Smooth muscle cell (in vitro differentiated cells): Measurements from ENCODE around the gene ASTL. TPM values are rescaled to one million over a fixed set of nuclear protein-coding genes. Genes with fewer than 3 reads are reported as not detected.

ENCODE experiments used
- DNase-seq: peaks from one replicate; lab custom pipeline; 2025; ENCODE audit not compliant: unreplicated experiment; lab: John Stamatoyannopoulos, UW
- H2AFZ ChIP-seq: fragments of 200-600 bp; sonication (generic); 2 replicates; pipeline ENCODE4 v1.6.0; 2016; ENCODE audit warnings: antibody characterized with exemption, low read depth, mild to moderate bottlenecking
- H3F3A ChIP-seq: fragments of 200-600 bp; sonication (generic); 2 replicates; pipeline ENCODE4 v1.6.0; 2017; ENCODE audit warnings: antibody characterized with exemption, low read depth
- H3K27ac ChIP-seq: fragments of 200-600 bp; sonication (generic); 2 replicates; pipeline ENCODE4 v1.5.1; 2016; ENCODE audit warnings: low read depth, mild to moderate bottlenecking
- H3K27me3 ChIP-seq: fragments of 200-600 bp; sonication (generic); 2 replicates; pipeline ENCODE4 v1.6.1; 2016; ENCODE audit warnings: low read depth, mild to moderate bottlenecking
- H3K36me3 ChIP-seq: fragments of 200-600 bp; sonication (generic); 2 replicates; pipeline ENCODE4 v1.5.1; 2016; ENCODE audit warnings: low read depth
- H3K4me1 ChIP-seq: fragments of 200-600 bp; sonication (generic); 2 replicates; pipeline ENCODE4 v1.5.1; 2016; ENCODE audit warnings: low read depth
- H3K4me2 ChIP-seq: fragments of 200-600 bp; sonication (generic); 2 replicates; pipeline ENCODE4 v1.6.0; 2016; ENCODE audit warnings: mild to moderate bottlenecking
- H3K4me3 ChIP-seq: fragments of 200-600 bp; sonication (generic); 2 replicates; pipeline ENCODE4 v1.5.1; 2016; ENCODE audit warnings: mild to moderate bottlenecking
- H3K79me2 ChIP-seq: fragments of 200-600 bp; sonication (generic); 2 replicates; pipeline ENCODE4 v1.6.0; 2016; ENCODE audit warnings: low read depth, mild to moderate bottlenecking
- H3K9ac ChIP-seq: fragments of 200-600 bp; sonication (generic); 2 replicates; pipeline ENCODE4 v1.6.0; 2016; ENCODE audit warnings: low read depth
- H3K9me3 ChIP-seq: fragments of 200-600 bp; sonication (generic); replicated peaks from 2 replicates; pipeline ENCODE4 v1.5.1; 2016; ENCODE audit warnings: low read depth
- H4K20me1 ChIP-seq: fragments of 200-600 bp; sonication (generic); 2 replicates; pipeline ENCODE4 v1.6.0; 2016; ENCODE audit warnings: low read depth
- WGBS: methylation state at CpG from one replicate; pipeline ENCODE4 v1.1.7; 2016; ENCODE audit warnings: low lambda C conversion rate; 5-methylcytosine and 5-hydroxymethylcytosine counted together
- polyA plus RNA-seq: library from polyadenylated mRNA; unstranded; fragments of >200 nt; fragmentation: Nextera tagmentation; extraction: Ambion mirVana; gene quantifications from 2 replicates; pipeline ENCODE4 v1.2.1, GENCODE V29; 2016
- total RNA-seq: library from RNA; depleted of rRNA; stranded (reverse); fragments of >200 nt; gene quantifications from 2 replicates; pipeline ENCODE4 v1.2.3, GENCODE V29; 2014
- TF ChIP-seq, protein P1 (sequence below): fragments of 200-600 bp; sonication (generic); IDR thresholded peaks from 2 replicates; pipeline ENCODE4 v1.5.1; 2017; ENCODE audit warnings: borderline replicate concordance, mild to moderate bottlenecking, antibody characterized with exemption; ENCODE audit not compliant: insufficient read depth, poor library complexity, severe bottlenecking

ASTL gene
- total and polyA plus RNA-seq, 2 experiments from 2014 or later = 0.40 TPM; not detected in 1

GRCh38 chr2:96131152-96131812, 7.0 kb downstream of the ASTL start:
- Histone ChIP-seq H2AFZ (no peak overlapping the region), H3K4me3 (no peak overlapping the region), H3K36me3 (no peaks in the 10 kb centered on the region), H3K79me2 (no peaks in the 10 kb centered on the region), H3K4me1 (no peaks in the 10 kb centered on the region), H3K27me3 (peaks cover 11% of the 10 kb centered on the region), H3F3A (no peaks in the 10 kb centered on the region), H4K20me1 (no peaks in the 10 kb centered on the region), H3K9me3 (no peaks in the 10 kb centered on the region), H3K4me2 (no peak overlapping the region), H3K27ac (no peak overlapping the region), H3K9ac (no peak overlapping the region)
- no peak for DNase-seq
- TF ChIP-seq, protein P1, sequence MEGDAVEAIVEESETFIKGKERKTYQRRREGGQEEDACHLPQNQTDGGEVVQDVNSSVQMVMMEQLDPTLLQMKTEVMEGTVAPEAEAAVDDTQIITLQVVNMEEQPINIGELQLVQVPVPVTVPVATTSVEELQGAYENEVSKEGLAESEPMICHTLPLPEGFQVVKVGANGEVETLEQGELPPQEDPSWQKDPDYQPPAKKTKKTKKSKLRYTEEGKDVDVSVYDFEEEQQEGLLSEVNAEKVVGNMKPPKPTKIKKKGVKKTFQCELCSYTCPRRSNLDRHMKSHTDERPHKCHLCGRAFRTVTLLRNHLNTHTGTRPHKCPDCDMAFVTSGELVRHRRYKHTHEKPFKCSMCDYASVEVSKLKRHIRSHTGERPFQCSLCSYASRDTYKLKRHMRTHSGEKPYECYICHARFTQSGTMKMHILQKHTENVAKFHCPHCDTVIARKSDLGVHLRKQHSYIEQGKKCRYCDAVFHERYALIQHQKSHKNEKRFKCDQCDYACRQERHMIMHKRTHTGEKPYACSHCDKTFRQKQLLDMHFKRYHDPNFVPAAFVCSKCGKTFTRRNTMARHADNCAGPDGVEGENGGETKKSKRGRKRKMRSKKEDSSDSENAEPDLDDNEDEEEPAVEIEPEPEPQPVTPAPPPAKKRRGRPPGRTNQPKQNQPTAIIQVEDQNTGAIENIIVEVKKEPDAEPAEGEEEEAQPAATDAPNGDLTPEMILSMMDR = no peak
- 78% methylated on average over 7 of the region's 10 CpGs for WGBS

- H3K4me3 ChIP-seq = no peak overlapping the region
- TF ChIP-seq, protein P1 = no peak
- no peak overlapping the region for H3K27ac ChIP-seq
- no peaks in the 10 kb centered on the region for H3K36me3 ChIP-seq
- no peak overlapping the region for H2AFZ ChIP-seq
- no peak overlapping the region for H3K4me2 ChIP-seq
- H3K9me3 ChIP-seq = no peaks in the 10 kb centered on the region
- DNase-seq = no peak
- H4K20me1 ChIP-seq = no peaks in the 10 kb centered on the region
- peaks cover 6% of the 10 kb centered on the region for H3K27me3 ChIP-seq
- H3K9ac ChIP-seq = no peak overlapping the region
- H3K4me1 ChIP-seq = no peaks in the 10 kb centered on the region
- no peaks in the 10 kb centered on the region for H3K79me2 ChIP-seq
- no peaks in the 10 kb centered on the region for H3F3A ChIP-seq
- WGBS = 95% methylated on average over 4 of the region's 4 CpGs
These were observed 7.8 kb downstream of the ASTL start for GRCh38 chr2:96130483-96130882.

DNA sequence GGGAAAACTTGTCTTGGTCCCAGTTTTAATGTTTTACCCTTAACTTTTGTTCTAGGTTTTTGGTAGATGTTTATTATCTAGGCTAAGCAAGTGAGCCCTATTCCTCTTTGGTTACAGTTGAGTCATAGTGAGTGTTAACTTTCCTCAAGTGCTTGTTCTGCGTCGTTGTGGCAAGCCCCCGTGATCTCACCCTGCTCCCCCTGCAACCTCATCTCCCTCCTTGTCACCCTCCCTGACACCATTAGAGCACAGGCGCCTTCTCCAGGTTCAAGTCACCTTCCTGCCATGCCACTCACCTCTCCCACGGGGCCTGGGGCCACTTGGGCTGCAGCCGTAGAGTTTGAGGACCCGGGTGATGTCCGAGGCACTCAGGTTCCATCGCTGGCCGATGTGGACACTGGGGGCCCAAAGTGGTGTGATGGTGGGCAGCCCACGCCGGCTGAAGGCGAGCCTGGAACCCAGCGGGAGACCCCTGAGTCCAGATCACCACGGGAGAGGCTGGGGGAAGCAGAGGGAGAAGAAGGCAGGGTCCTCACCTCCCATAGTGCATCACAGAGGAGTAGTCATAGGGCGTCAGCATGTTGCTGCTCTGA, 8.7 kb downstream of the ASTL start:
- no peak overlapping the region for H3K4me3 ChIP-seq

More for the DNA sequence above, 8.7 kb downstream of the ASTL start:
- Histone ChIP-seq H3F3A (no peaks in the 10 kb centered on the region), H3K4me2 (no peak overlapping the region), H3K79me2 (no peaks in the 10 kb centered on the region), H4K20me1 (no peaks in the 10 kb centered on the region), H3K27me3 (peaks cover 4% of the 10 kb centered on the region), H3K9me3 (no peaks in the 10 kb centered on the region), H3K4me1 (no peaks in the 10 kb centered on the region), H3K36me3 (no peaks in the 10 kb centered on the region), H3K9ac (no peak overlapping the region), H3K27ac (no peak overlapping the region), H2AFZ (no peak overlapping the region)
- 89% methylated on average over 16 of the region's 16 CpGs for WGBS
- no peak for DNase-seq
- TF ChIP-seq, protein P1 = no peak
